Measurements from ENCODE around the gene SPC25.
"Not testable (repeated sequence)": the region's sequence is repeated elsewhere in the genome, so short reads cannot be mapped to it uniquely, and the experiment has no call there.

SPC25 gene

DNA sequence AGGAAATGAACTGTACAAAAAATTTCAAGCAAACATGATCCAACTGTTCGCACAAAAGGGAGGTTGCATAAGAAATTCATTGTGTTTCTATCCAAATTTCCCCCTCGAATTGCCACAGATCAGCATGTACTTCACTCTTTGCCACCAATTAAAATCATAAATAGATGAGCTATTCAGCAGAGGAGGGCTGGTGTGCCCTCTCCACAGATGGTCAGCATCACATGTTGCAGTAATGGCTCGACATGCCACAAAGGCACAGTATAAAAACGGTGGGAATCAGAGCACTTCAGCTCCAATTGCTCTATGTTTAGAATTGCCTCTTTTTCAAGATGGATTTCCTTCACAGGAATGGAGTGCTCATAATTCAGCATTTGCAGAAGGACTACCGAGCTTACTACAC is 10.8 kb upstream of the SPC25 start, which contains the start of gene G6PC2:
TSS of gene G6PC2 (plus strand) at position 289 of the 400 bp plus-strand sequence. CDS start at position 330, 41 bp downstream.
- DNase-seq = no peak

DNA sequence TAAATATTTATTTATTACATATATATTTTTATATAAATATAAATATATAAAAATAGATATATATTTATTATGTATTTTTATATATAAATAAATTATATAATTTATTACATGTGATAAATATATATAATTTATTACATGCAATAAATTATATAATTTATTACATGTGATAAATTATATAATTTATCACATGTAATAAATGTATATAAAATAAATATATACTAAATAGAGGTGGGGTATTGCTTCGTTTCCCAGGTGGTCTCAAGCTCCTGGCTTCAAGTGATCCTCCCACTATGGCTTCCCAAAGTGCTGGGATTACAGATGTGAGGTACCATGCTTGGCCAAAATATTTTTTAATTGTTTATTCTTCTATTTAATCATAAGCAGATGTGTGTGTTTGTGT is 7.2 kb upstream of the SPC25 start:
- DNase-seq = no peak

DNA sequence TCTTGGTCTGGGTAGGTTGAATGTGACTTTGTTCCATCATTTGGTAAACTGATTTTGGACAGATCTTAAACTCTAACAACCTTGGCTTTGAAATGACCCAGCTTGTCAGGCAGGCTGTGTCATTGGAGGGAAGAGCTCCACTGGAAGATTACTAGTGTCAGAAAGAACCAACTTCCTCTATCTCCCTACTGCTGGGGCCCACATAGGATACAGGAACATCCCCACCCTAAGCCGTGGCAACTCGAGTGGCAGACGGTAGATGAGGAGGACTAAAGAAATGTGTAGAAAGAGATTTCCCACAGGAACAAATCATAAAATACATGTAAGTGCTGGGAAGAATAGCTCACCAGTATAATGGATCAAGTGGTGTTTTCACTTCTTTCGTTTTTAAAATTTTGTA is 6.6 kb upstream of the SPC25 start:
- DNase-seq = no peak

DNA sequence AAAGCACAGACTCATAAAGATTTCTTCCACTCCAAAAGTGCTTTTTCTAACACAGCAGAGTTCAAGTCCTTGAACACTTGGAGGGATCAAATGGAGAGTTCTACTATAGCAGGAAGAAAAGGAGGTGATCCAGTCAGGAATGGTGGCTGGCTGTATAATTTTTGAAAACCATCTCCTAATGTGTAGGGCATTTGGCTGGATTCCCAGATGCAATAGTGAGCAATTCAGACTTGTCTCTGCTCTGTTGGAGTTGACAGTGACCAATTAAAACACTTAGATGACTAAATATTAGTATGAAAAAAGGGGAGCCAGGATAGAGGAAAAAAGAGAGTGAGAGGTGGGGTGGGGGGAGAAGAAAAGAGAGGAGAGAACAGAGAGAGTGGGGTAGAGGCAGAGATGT is 5.5 kb upstream of the SPC25 start:
- no peak for DNase-seq

DNA sequence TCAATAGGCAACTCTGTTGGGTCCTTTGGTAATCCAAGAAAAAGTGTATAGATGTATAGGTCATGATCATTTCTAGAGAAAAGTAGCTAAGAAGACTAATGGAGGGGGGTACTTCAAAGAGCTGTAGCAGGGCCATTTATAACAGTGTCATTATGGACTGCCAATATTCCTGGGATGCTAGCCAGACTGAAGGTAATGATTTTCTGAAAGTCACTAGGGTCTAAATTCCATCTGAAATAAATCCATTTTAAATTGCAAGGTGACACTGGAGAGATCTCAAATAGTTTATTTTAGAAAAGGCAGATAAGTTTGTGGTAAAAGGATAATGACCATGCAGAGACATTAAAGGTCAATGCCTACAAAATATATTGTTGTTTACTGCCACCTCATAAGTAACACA is 4.5 kb upstream of the SPC25 start:
- no peak for DNase-seq

DNA sequence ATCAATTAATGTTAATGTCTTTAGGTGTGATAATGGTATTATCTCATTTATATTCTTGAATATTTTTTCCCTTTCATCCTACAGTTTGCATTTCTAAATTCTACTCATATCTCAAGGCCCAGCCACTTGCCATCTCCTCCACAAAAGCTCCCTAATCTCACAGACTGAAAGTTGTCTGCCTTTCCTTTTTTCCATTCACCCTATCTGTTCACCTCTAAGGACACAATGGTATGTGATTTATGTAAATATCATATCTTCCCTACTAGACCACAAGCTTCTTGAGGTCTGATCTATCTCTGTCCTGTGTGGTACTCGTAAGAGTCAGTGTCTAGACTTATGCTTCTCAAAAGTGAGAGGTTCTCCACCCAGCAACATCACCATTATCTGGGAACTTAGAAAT is 3.9 kb upstream of the SPC25 start:
- no peak for DNase-seq

DNA sequence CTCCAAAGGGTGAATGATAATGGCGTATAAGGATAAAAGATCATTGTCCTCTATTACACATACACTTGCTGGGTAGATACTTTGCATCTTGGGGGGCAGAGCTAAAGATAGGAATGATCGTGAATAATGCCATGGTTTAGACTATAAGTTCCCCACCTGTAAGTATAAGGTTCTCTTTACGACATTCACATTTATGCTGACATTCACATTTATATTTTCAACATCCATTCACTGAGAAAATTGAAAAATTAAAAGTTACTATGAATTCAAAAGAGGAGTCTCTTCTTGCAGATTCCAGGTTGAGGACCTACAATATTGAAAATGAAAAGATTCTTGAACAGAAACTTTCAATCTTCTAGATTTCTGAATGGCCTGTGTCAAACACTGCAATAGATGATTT is 2.1 kb upstream of the SPC25 start:
- DNase-seq = no peak

DNA sequence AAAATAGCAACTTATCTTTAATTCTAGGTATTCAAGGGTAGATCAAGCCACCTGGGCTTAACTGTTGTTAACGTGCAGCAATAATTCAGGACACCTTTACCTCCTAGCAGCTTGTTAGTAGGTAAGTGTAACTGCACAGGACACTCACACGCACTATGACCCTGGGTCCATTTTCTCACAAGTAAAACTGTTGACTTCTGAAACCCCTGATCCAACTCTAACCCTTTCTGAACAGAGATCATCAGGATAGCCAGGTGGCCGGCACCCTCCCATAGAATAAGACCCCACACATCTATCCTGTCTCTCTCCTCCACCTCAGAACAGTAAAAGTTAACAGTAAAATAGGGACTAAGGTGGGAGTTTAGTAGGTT is 610 bp downstream of the SPC25 start:
- DNase-seq = no peak

DNA sequence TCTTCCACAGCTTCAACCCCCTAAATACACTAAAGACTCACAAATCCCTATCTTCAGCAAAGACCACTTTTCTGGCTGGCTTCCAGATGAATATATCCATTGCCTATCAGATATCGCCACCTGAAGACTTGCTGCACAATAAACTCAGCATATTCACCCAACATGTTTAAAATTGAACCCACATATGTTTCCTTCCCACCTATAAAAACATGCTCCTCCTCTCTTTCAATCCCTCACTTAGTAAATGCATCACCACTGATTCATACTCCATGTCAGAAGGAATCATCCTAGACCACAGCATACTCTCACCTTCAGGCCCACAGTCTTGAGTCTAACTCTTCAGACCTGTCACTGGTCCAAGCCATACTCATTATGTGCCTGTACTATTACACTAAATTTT is 5.3 kb downstream of the SPC25 start:
- DNase-seq = no peak

DNA sequence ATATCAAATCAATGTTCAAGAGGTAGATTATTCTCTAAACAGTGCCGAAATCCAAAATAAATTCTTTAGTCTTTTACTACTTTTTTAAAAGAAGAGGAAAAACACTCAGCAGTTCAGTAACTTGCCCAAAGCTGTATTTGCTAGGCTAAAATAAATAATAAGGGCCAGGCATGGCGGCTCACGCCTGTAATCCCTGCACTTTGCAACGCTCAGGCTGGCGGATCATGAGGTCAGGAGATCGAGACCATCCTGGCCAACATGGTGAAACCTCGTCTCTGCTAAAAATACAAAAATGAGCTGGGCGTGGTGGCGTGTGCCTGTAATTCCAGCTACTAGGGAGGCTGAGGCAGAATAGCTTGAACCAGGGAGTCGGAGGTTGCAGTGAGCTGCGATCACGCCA is 8.1 kb downstream of the SPC25 start:
- not testable (repeated sequence) for DNase-seq

DNA sequence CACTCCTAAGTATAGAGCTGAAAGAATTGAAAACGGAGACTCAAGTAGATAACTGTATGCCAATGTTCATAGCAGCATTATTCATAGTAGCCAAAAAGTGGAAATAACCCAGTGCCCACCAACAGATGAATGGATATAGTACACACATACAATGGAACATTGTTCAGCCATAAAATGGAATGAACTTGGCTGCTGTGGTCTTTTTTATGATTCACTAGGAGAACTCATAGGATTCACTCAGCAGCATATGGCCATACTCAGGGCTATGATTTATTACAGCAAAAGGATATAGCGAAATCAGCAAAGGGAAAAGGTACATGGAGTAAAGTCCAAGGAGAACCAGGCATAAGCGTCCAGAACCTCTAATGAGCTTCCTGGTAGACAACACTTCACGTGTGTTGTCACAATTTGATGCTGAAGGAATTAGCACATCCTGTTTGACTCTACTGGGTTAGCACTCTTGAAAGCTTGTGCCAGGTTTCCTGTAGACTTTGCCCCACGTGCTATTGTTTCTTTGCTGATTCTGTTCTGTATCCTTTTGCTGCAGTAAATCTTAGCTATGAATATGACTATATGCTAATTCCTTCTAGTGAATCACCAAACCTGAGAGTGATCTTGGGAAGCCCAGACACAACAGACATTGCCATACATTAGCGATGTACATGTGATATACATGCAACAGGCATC is 15.7 kb downstream of the SPC25 start:
- no peak for DNase-seq

DNA sequence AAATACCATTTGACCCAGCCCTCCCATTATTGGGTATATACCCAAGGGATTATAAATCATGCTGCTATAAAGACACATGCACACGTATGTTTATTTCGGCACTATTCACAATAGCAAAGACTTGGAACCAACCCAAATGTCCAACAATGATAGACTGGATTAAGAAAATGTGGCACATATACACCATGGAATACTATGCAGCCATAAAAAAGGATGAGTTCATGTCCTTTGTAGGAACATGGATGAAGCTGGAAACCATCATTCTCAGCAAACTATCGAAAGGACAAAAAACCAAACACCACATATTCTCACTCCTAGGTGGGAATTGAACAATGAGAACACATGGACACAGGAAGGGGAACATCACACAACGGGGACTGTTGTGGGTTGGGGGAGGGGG is 19.4 kb downstream of the SPC25 start:
- not testable (repeated sequence) for DNase-seq

DNA sequence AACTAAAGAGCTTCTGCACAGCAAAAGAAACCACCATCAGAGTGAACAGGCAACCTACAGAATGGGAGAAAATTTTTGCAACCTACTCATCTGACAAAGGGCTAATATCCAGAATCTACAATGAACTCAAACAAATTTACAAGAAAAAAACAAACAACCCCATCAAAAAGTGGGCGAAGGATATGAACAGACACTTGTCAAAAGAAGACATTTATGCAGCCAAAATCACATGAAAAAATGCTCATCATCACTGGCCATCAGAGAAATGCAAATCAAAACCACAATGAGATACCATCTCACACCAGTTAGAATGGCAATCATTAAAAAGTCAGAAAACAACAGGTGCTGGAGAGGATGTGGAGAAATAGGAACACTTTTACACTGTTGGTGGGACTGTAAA is 19.9 kb downstream of the SPC25 start:
- DNase-seq = not testable (repeated sequence)

DNA sequence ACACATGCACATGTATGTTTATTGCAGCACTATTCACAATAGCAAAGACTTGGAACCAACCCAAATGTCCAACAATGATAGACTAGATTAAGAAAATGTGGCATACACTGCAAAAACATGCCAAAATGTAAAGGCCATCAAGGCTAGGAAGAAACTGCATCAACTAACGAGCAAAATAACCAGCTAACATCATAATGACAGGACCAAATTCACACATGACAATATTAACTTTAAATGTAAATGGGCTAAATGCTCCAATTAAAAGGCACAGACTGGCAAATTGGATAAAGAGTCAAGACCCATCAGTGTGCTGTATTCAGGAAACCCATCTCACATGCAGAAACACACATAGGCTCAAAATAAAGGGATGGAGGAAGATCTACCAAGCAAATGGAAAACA is 23.1 kb downstream of the SPC25 start:
- not testable (repeated sequence) for DNase-seq

DNA sequence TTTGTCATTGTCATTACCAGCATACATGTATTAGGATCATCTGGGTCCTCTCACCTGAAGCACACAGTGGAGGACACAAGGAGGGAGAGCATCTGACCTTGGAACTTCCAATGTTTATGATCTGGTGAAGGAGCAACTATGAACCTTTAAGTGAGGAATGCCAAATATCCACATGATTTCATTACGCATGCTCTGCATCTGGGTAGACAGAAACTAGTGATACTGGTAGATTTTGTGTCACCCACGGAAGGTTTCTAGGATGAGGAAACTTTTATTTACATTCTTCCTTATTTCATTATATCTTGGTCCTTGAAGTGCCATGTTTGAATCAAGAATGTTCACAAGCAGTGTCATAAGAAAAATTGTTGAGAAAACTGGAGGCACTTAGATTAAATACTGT is 32.1 kb downstream of the SPC25 start:
- DNase-seq = no peak

DNA sequence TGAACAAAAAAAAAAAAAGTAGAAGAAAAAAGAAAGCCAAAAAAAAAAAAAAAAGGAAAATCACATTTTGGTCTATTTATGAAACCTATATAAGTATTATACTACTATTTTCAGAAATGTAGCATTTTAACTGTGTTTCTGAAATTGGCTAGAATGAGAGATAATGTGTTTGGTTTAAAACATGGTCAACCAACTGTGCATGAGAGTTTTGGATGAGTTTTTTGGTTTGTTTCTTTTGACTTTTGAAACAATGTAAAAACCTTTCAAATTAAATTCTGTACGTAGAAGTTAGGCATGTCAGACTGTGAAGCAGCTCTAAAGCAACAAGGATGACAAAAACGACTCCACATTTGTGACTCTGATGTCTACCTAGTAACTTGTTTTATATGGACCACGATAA is 34.6 kb downstream of the SPC25 start:
- DNase-seq = no peak

DNA sequence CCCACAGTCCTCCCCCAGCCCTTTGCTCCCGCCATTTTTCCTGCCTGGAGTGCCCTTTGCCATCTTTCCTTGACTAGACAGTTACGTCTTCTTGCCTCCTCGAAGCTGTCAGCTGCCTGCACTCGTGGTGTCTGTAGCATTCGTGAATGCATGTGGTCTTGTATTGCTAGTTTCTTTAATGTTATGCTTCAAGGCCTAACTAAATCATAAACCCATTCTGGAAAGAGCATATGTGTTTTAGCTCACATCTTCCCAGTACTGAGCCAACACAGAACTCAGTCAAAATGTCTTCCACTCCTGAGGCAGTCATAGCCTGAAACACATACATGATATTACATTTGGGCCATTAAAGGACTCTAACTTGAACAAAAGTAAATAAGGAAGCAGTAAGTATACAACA is 35.6 kb downstream of the SPC25 start:
- no peak for DNase-seq

DNA sequence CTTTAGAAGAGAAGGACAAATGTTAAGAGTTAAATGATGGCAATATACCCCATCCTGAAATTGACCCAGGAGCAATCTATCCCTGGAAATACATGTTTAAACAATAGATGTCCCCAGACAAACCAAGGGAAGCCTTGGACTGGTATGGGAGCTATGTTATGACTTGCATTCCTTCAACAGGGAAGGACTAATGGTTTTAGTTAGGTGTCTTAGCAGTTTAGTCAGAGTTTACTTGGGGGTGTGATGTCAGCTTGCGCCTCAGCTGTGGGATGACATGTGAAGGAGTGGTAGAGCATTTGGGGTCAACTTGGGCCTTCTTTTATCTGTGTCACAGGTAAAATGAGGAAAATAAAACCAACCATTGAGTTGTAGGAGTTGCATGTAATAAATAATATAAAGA is 36.8 kb downstream of the SPC25 start:
- DNase-seq = no peak

DNA sequence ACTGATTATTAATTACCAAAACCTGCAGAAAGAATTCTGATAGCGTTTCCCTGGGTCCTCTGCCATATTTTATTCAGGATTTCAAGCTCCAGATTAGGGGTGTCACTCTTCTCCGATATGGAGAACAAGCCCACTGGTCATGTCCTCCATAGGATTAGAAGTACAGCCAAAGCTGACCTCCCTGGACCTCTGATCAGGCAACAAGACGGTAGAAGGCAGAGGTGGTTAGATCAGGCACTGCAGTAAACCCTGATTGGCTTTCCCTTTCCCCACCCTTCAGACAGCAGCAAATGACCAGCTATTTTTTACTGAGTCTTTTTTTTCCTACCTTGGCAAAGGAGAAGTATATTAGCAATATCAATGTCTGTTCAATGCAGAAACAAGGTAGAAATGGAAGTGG is 37.7 kb downstream of the SPC25 start:
- no peak for DNase-seq

DNA sequence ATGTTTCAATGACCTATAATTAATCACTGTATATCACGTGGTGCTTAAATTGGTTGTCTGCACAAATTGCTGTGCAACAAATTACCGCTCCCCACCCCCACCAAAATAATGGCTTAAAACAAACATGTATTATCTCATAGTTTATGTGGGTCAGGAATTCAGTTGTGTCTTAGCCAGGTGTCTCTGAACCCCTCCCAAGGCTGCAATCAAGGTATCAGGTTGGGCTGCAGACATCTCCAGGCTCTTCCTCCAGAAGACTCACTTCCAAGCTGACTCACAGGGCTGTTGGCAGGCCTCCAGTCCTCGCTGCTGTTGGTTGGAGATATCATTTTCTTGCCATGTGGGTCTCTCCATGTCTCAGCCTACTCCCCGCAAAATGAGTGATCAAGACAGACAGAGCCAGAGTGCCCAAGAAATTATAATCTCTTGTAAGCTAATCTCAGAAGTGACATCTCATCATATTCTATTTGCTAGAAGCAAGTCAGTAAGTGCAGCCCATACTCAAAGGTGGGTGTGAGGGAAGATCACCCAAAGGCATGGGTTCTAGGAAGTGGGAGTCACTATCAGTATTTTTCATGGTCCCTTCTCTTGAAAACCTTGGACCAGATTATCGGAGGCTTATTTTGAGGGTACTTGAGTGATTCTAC is 38.4 kb downstream of the SPC25 start:
- peak; percentile 80 for DNase-seq

DNA sequence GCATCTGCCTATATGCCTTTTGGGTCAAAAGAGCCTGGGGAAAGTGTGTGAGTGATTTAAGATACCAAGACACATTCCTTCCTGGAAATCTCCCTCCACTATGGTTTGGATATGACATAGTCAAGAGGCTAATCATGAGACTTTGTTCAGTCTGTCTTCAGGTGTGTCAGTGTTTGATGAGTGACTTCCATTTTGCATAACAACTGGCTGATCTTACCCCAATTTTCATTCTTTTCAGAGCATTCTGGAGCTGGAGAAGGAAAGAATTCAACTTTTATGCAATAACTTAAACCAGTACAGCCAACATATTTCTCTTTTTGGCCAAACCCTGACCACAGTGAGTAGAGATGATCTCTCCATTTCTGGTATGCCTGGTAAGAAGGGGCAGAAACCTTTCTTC is 39.4 kb downstream of the SPC25 start:
- DNase-seq = no peak

DNA sequence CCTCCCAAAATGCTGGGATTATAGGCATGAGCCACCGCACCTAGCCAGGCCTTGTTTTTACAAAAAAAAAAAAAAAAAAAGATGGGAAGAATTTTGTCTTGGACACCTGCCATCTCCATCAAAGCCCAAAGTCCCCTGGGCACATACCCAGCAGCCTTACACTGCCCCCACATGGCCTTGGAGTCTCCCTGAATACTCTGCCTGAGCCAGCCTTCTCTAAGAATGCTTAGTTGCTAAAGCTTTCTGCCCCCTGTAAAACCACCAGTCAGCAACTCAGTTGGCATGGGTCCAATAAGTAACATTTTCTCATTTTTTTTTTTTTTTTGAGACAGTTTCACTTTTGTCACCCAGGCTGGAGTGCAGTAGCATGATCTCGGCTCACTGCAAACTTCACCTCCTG is 40.6 kb downstream of the SPC25 start:
- DNase-seq = peak; percentile 82

DNA sequence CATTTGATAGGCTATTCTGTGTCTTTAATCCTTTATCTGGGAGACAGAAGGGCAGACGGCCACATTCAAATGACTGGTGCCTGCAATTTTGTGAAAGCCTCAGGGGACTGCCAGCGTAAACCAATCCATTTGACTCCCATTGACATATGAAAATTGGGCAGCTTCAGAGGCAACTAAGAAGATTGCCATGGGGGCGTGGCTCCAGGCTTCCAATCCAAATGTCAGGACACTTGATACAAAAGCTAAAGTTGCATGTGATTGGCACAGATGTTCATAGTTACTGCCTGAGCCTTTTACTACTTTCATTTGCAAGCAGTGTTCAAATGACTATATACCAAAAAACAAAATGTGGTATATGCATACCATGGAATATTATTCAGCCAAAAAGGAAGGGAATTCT is 42.0 kb downstream of the SPC25 start:
- DNase-seq = peak; percentile 96

DNA sequence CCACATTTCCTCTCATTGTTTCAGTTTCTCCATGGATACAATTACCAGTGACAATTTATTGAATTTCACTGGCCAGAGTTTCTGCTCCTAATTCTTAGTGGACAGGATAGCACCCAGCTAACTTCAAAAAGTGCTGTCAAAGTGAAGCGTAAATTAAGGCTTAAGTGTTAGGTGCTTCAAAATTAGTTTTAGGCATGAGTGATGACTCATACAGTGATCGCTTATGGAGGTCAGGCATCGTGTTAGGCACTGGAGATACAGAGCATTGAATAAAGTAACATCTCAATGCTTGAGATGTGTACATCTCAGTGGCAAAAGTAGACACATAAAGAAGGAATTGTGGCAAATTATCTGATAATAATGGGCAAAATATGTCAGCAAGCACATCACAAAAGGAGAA is 47.0 kb downstream of the SPC25 start:
- DNase-seq = no peak

DNA sequence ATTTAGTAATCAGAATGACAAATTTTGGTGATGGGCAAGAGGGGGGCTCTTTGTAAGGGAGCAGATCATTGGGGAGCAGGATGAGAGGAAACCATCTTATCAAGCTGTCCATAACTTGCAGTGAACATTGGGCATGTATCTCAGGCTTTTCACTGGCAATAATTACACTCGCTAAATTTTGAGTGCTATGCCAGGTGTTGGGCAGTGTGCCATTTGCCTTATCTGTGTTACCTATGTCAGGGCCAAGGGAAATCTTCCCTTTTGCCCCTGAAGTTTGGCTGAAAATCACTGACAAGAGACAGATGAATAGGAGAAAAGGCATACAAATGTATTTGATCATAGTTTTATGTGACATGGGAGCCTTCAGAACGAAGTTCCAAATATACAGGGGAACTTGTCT is 48.8 kb downstream of the SPC25 start:
- DNase-seq = peak; percentile 30
